Measurements from ENCODE around the gene IDUA.
A peak's percentile ranks its signal among the peaks of the same experiment; 100 is the strongest.

IDUA gene

GRCh38 chr4:1015179-1015578 lies 28.3 kb downstream of the IDUA start:
- Histone ChIP-seq H2BK5ac (ENCODE audit: low read depth, low read length, poor library complexity, severe bottlenecking) (no peak overlapping the region), H3K9me3 (ENCODE audit: control insufficient read depth, low read length) (no peaks in the 10 kb centered on the region), H3K27ac (ENCODE audit: low read length, poor library complexity, severe bottlenecking) (no peak overlapping the region), H3K4me2 (ENCODE audit: low read length, poor library complexity, severe bottlenecking) (no peak overlapping the region), H4K91ac (ENCODE audit: low read length) (no peak overlapping the region), H3K4me3 (ENCODE audit: insufficient read depth in 1 of 2, low read depth in 1 of 2, low read length in 2 of 2) (no peak overlapping the region), H3K36me3 (ENCODE audit: control insufficient read depth in 1 of 2, insufficient read depth in 2 of 2, low read depth in 1 of 2, low read length in 2 of 2) (peaks cover 3 to 59% of the 10 kb centered on the region in 2 experiments), H3K4ac (ENCODE audit: low read depth in 1 of 2, low read length in 2 of 2) (no peak overlapping the region), H2BK12ac (ENCODE audit: low read length in 2 of 2) (no peak overlapping the region), H3K14ac (ENCODE audit: low read length in 2 of 2) (no peak overlapping the region), H3K18ac (ENCODE audit: low read depth in 1 of 2, low read length in 2 of 2) (no peak overlapping the region), H3K4me1 (ENCODE audit: control insufficient read depth, insufficient read depth, low read depth, low read length) (peaks cover 73% of the 10 kb centered on the region), H2BK120ac (ENCODE audit: low read depth, low read length) (no peak overlapping the region), H2AFZ (ENCODE audit: low read depth, low read length) (no peak overlapping the region), H3K23ac (ENCODE audit: low read length in 2 of 2) (no peak overlapping the region), H3K79me1 (replicated peaks; ENCODE audit: low read length, poor library complexity, severe bottlenecking) (peaks cover 59% of the 10 kb centered on the region), H3K27me3 (ENCODE audit: control insufficient read depth in 1 of 2, insufficient read depth in 1 of 2, low read length in 2 of 2) (no peaks in the 10 kb centered on the region), H4K8ac (ENCODE audit: low read length) (peak overlapping the region; percentile 42), H2AK5ac (ENCODE audit: low read length, severe bottlenecking) (no peak overlapping the region), H3K9ac (ENCODE audit: low read length) (no peak overlapping the region), H2BK15ac (ENCODE audit: low read depth, poor library complexity, severe bottlenecking) (no peak overlapping the region)
- WGBS = 94% methylated on average over 8 of the region's 8 CpGs
- no peak for DNase-seq

- Histone ChIP-seq H2BK12ac (ENCODE audit: low read length in 2 of 2) (no peak overlapping the region), H3K4me2 (ENCODE audit: low read length, poor library complexity, severe bottlenecking) (no peak overlapping the region), H3K18ac (ENCODE audit: low read depth in 1 of 2, low read length in 2 of 2) (no peak overlapping the region), H2AK5ac (ENCODE audit: low read length, severe bottlenecking) (no peak overlapping the region), H2BK120ac (ENCODE audit: low read depth, low read length) (no peak overlapping the region), H4K91ac (ENCODE audit: low read length) (no peak overlapping the region), H4K8ac (ENCODE audit: low read length) (no peak overlapping the region), H3K23ac (ENCODE audit: low read length in 2 of 2) (no peak overlapping the region), H2BK5ac (ENCODE audit: low read depth, low read length, poor library complexity, severe bottlenecking) (no peak overlapping the region), H3K9ac (ENCODE audit: low read length) (no peak overlapping the region), H3K27ac (ENCODE audit: low read length, poor library complexity, severe bottlenecking) (no peak overlapping the region), H2BK15ac (ENCODE audit: low read depth, poor library complexity, severe bottlenecking) (no peak overlapping the region), H3K14ac (ENCODE audit: low read length in 2 of 2) (no peak overlapping the region), H3K79me1 (replicated peaks; ENCODE audit: low read length, poor library complexity, severe bottlenecking) (peaks cover 60% of the 10 kb centered on the region), H3K27me3 (ENCODE audit: control insufficient read depth in 1 of 2, insufficient read depth in 1 of 2, low read length in 2 of 2) (no peaks in the 10 kb centered on the region), H3K36me3 (ENCODE audit: control insufficient read depth in 1 of 2, insufficient read depth in 2 of 2, low read depth in 1 of 2, low read length in 2 of 2) (peaks cover 3 to 61% of the 10 kb centered on the region in 2 experiments), H2AFZ (ENCODE audit: low read depth, low read length) (no peak overlapping the region), H3K4ac (ENCODE audit: low read depth in 1 of 2, low read length in 2 of 2) (no peak overlapping the region), H3K4me1 (ENCODE audit: control insufficient read depth, insufficient read depth, low read depth, low read length) (peaks cover 70% of the 10 kb centered on the region), H3K4me3 (ENCODE audit: insufficient read depth in 1 of 2, low read depth in 1 of 2, low read length in 2 of 2) (no peak overlapping the region), H3K9me3 (ENCODE audit: control insufficient read depth, low read length) (no peaks in the 10 kb centered on the region)
- 97% methylated on average over 10 of the region's 10 CpGs for WGBS
- DNase-seq = no peak
Measured at GRCh38 chr4:1015746-1016145, 28.9 kb downstream of the IDUA start.

- H3K23ac ChIP-seq (ENCODE audit: low read length in 2 of 2) = no peak overlapping the region
Measured at GRCh38 chr4:1017211-1017610, 30.4 kb downstream of the IDUA start.

GRCh38 chr4:1017706-1018105 lies 30.9 kb downstream of the IDUA start:
- Histone ChIP-seq H3K18ac (ENCODE audit: low read depth in 1 of 2, low read length in 2 of 2) (no peak overlapping the region), H3K79me1 (replicated peaks; ENCODE audit: low read length, poor library complexity, severe bottlenecking) (peaks cover 70% of the 10 kb centered on the region), H3K4me2 (ENCODE audit: low read length, poor library complexity, severe bottlenecking) (no peak overlapping the region), H3K4me1 (ENCODE audit: control insufficient read depth, insufficient read depth, low read depth, low read length) (peaks cover 66% of the 10 kb centered on the region), H2BK5ac (ENCODE audit: low read depth, low read length, poor library complexity, severe bottlenecking) (no peak overlapping the region), H2BK12ac (ENCODE audit: low read length in 2 of 2) (no peak overlapping the region), H3K9ac (ENCODE audit: low read length) (no peak overlapping the region), H3K4ac (ENCODE audit: low read depth in 1 of 2, low read length in 2 of 2) (no peak overlapping the region), H3K4me3 (ENCODE audit: insufficient read depth in 1 of 2, low read depth in 1 of 2, low read length in 2 of 2) (no peak overlapping the region), H3K36me3 (ENCODE audit: control insufficient read depth in 1 of 2, insufficient read depth in 2 of 2, low read depth in 1 of 2, low read length in 2 of 2) (peaks cover 3 to 65% of the 10 kb centered on the region in 2 experiments), H2AFZ (ENCODE audit: low read depth, low read length) (no peak overlapping the region), H3K27me3 (ENCODE audit: control insufficient read depth in 1 of 2, insufficient read depth in 1 of 2, low read length in 2 of 2) (no peaks in the 10 kb centered on the region), H4K8ac (ENCODE audit: low read length) (no peak overlapping the region), H4K91ac (ENCODE audit: low read length) (no peak overlapping the region), H2AK5ac (ENCODE audit: low read length, severe bottlenecking) (no peak overlapping the region), H2BK15ac (ENCODE audit: low read depth, poor library complexity, severe bottlenecking) (no peak overlapping the region), H3K23ac (ENCODE audit: low read length in 2 of 2) (no peak overlapping the region), H3K27ac (ENCODE audit: low read length, poor library complexity, severe bottlenecking) (no peak overlapping the region), H3K9me3 (ENCODE audit: control insufficient read depth, low read length) (no peaks in the 10 kb centered on the region), H3K14ac (ENCODE audit: low read length in 2 of 2) (no peak overlapping the region), H2BK120ac (ENCODE audit: low read depth, low read length) (no peak overlapping the region)
- 84% methylated on average over 11 of the region's 15 CpGs for WGBS
- no peak for DNase-seq

More at GRCh38 chr4:1017211-1017610, 30.4 kb downstream of the IDUA start:
- Histone ChIP-seq H3K79me1 (replicated peaks; ENCODE audit: low read length, poor library complexity, severe bottlenecking) (peaks cover 70% of the 10 kb centered on the region), H3K4ac (ENCODE audit: low read depth in 1 of 2, low read length in 2 of 2) (no peak overlapping the region), H3K27ac (ENCODE audit: low read length, poor library complexity, severe bottlenecking) (no peak overlapping the region), H3K9me3 (ENCODE audit: control insufficient read depth, low read length) (no peaks in the 10 kb centered on the region), H3K27me3 (ENCODE audit: control insufficient read depth in 1 of 2, insufficient read depth in 1 of 2, low read length in 2 of 2) (no peaks in the 10 kb centered on the region), H3K18ac (ENCODE audit: low read depth in 1 of 2, low read length in 2 of 2) (no peak overlapping the region), H2BK5ac (ENCODE audit: low read depth, low read length, poor library complexity, severe bottlenecking) (no peak overlapping the region), H3K14ac (ENCODE audit: low read length in 2 of 2) (no peak overlapping the region), H4K91ac (ENCODE audit: low read length) (no peak overlapping the region), H2BK12ac (ENCODE audit: low read length in 2 of 2) (no peak overlapping the region), H2AFZ (ENCODE audit: low read depth, low read length) (no peak overlapping the region), H2AK5ac (ENCODE audit: low read length, severe bottlenecking) (no peak overlapping the region), H3K4me1 (ENCODE audit: control insufficient read depth, insufficient read depth, low read depth, low read length) (peaks cover 71% of the 10 kb centered on the region), H3K4me3 (ENCODE audit: insufficient read depth in 1 of 2, low read depth in 1 of 2, low read length in 2 of 2) (no peak overlapping the region), H2BK120ac (ENCODE audit: low read depth, low read length) (no peak overlapping the region), H3K36me3 (ENCODE audit: control insufficient read depth in 1 of 2, insufficient read depth in 2 of 2, low read depth in 1 of 2, low read length in 2 of 2) (peaks cover 3 to 65% of the 10 kb centered on the region in 2 experiments), H4K8ac (ENCODE audit: low read length) (no peak overlapping the region), H2BK15ac (ENCODE audit: low read depth, poor library complexity, severe bottlenecking) (no peak overlapping the region), H3K9ac (ENCODE audit: low read length) (no peak overlapping the region), H3K4me2 (ENCODE audit: low read length, poor library complexity, severe bottlenecking) (no peak overlapping the region)
- 94% methylated on average over 16 of the region's 16 CpGs for WGBS
- no peak for DNase-seq

Data from mesenchymal stem cell (in vitro differentiated cells and primary cell).